Neural progenitor cell (in vitro differentiated cells): ENCODE data around the gene PADI4. TPM values are rescaled to one million over a fixed set of nuclear protein-coding genes. Genes with fewer than 3 reads are reported as not detected.

Source experiments
- DNase-seq: peaks from one replicate; pipeline ENCODE4 v3.0.0-alpha.2; 2016; ENCODE audit warnings: low spot score
- H2AFZ ChIP-seq: fragments of 200-600 bp; sonication (generic); replicated peaks from 2 replicates; pipeline ENCODE4 v1.6.1; 2016; ENCODE audit warnings: antibody characterized with exemption
- H3F3A ChIP-seq: fragments of 200-600 bp; sonication (generic); 2 replicates; pipeline ENCODE4 v1.6.1; 2016; ENCODE audit warnings: antibody characterized with exemption, low read depth
- H3K27ac ChIP-seq: fragments of 200-600 bp; sonication (generic); 2 replicates; pipeline ENCODE4 v1.5.1; 2016; ENCODE audit warnings: mild to moderate bottlenecking
- H3K27me3 ChIP-seq: fragments of 200-600 bp; sonication (generic); 2 replicates; pipeline ENCODE4 v1.6.1; 2016; ENCODE audit warnings: mild to moderate bottlenecking, moderate library complexity
- H3K36me3 ChIP-seq: fragments of 200-600 bp; sonication (generic); 2 replicates; pipeline ENCODE4 v1.5.1; 2016
- H3K4me1 ChIP-seq: fragments of 200-600 bp; sonication (generic); 2 replicates; pipeline ENCODE4 v1.6.1; 2016; ENCODE audit warnings: mixed run types
- H3K4me2 ChIP-seq: fragments of 200-600 bp; sonication (generic); 2 replicates; pipeline ENCODE4 v1.6.1; 2016
- H3K4me3 ChIP-seq: fragments of 200-600 bp; sonication (generic); 2 replicates; pipeline ENCODE4 v1.5.1; 2016
- H3K79me2 ChIP-seq: fragments of 200-600 bp; sonication (generic); 2 replicates; pipeline ENCODE4 v1.6.1; 2016; ENCODE audit warnings: low read depth
- H3K9ac ChIP-seq: fragments of 200-600 bp; sonication (generic); 2 replicates; pipeline ENCODE4 v1.6.1; 2016
- H3K9me3 ChIP-seq: fragments of 200-600 bp; sonication (generic); 2 replicates; pipeline ENCODE4 v1.5.1; 2016; ENCODE audit warnings: low read depth
- H4K20me1 ChIP-seq: fragments of 200-600 bp; sonication (generic); 2 replicates; pipeline ENCODE4 v1.6.1; 2016; ENCODE audit warnings: low read depth
- H3K27ac Mint-ChIP-seq: 3 replicates; pipeline ENCODE4 v1.8.0; 2021; ENCODE audit warnings: mixed read lengths
- H3K27me3 Mint-ChIP-seq: 2 replicates; pipeline ENCODE4 v1.8.0; 2022; ENCODE audit warnings: low read depth, mild to moderate bottlenecking, inconsistent platforms, moderate library complexity, mixed read lengths; ENCODE audit not compliant: insufficient read depth
- H3K36me3 Mint-ChIP-seq: 3 replicates; pipeline ENCODE4 v1.8.0; 2021; ENCODE audit warnings: mixed read lengths
- H3K4me1 Mint-ChIP-seq: 3 replicates; pipeline ENCODE4 v1.8.0; 2021; ENCODE audit warnings: mixed read lengths
- H3K4me3 Mint-ChIP-seq: 3 replicates; pipeline ENCODE4 v1.8.0; 2021; ENCODE audit warnings: mild to moderate bottlenecking, moderate library complexity, mixed read lengths
- H3K9me3 Mint-ChIP-seq: 3 replicates; pipeline ENCODE4 v1.8.0; 2020; ENCODE audit warnings: mixed read lengths
- CTCF ChIP-seq: fragments of 200-600 bp; sonication (generic); IDR thresholded peaks from 2 replicates; pipeline ENCODE4 v1.5.1; 2017; ENCODE audit warnings: antibody characterized with exemption, mild to moderate bottlenecking
- EZH2 ChIP-seq: fragments of 200-600 bp; sonication (generic); IDR thresholded peaks from 2 replicates; pipeline ENCODE4 v1.6.1; 2017; ENCODE audit warnings: antibody characterized with exemption, mild to moderate bottlenecking, moderate library complexity
- EZH2phosphoT487 ChIP-seq: fragments of 200-600 bp; sonication (generic); IDR thresholded peaks from 2 replicates; pipeline ENCODE4 v1.6.1; 2017; ENCODE audit warnings: antibody characterized with exemption
- total RNA-seq: library from RNA; depleted of rRNA; stranded (reverse); fragments of >200 nt; gene quantifications from 2 replicates; pipeline ENCODE4 v1.2.3, GENCODE V29; 2015; ENCODE audit warnings: low replicate concordance

Gene PADI4
- total RNA-seq, 1 donor from 2014 or later, result not detected

DNA sequence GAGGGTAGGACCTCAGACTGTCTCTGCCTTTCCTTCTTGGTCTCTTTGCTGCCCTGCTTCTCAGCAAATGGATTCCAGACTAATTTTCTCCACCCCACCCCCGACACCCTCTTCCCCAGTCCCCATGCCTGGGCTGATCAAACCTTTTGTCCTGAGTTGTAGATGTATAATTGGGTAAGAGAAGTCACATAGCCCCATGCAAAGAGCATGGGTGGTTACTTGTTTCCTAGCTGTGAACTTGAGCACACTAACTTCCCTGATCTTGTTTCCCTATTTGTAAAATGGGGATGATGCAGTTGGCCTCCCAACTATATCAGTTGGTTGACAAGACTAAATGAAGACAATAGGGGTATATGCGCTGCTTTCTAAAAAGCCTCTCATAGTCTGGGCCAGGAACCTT, 73.2 kb downstream of the PADI4 start:
- Histone ChIP-seq H3K79me2 (no peaks in the 10 kb centered on the region), H3K27me3 (no peaks in the 10 kb centered on the region), H3K9ac (no peak overlapping the region), H2AFZ (no peak overlapping the region), H3F3A (no peaks in the 10 kb centered on the region), H3K4me1 (no peaks in the 10 kb centered on the region), H4K20me1 (no peaks in the 10 kb centered on the region), H3K4me2 (no peak overlapping the region), H3K36me3 (no peaks in the 10 kb centered on the region), H3K27ac (no peak overlapping the region), H3K4me3 (no peak overlapping the region), H3K9me3 (no peaks in the 10 kb centered on the region)
- Mint-ChIP-seq H3K9me3 (peaks cover 2% of the 10 kb centered on the region), H3K4me1 (peaks cover 2% of the 10 kb centered on the region), H3K4me3 (no peak overlapping the region), H3K27ac (no peak overlapping the region), H3K27me3 (peaks cover 9% of the 10 kb centered on the region), H3K36me3 (no peaks in the 10 kb centered on the region)
- no peak for DNase-seq
- TF ChIP-seq EZH2 (no peak), CTCF (no peak), EZH2phosphoT487 (no peak)

GRCh38 chr1:17392199-17392740, 84.3 kb downstream of the PADI4 start:
- no peak for DNase-seq
- Histone ChIP-seq H3K27me3 (no peaks in the 10 kb centered on the region), H3K9ac (no peak overlapping the region), H4K20me1 (no peaks in the 10 kb centered on the region), H3K4me1 (no peaks in the 10 kb centered on the region), H3F3A (no peaks in the 10 kb centered on the region), H2AFZ (no peak overlapping the region), H3K36me3 (no peaks in the 10 kb centered on the region), H3K9me3 (no peaks in the 10 kb centered on the region), H3K4me2 (no peak overlapping the region), H3K4me3 (no peak overlapping the region), H3K27ac (no peak overlapping the region), H3K79me2 (no peaks in the 10 kb centered on the region)
- H3K4me3 Mint-ChIP-seq, result no peak overlapping the region
- no peak for TF ChIP-seq EZH2phosphoT487
- no peak for TF ChIP-seq EZH2
- TF ChIP-seq CTCF, result no peak
- H3K9me3 Mint-ChIP-seq, result no peaks in the 10 kb centered on the region
- H3K4me1 Mint-ChIP-seq, result no peaks in the 10 kb centered on the region
- H3K27me3 Mint-ChIP-seq, result peaks cover 12% of the 10 kb centered on the region
- H3K36me3 Mint-ChIP-seq, result no peaks in the 10 kb centered on the region
- no peak overlapping the region for H3K27ac Mint-ChIP-seq

DNA sequence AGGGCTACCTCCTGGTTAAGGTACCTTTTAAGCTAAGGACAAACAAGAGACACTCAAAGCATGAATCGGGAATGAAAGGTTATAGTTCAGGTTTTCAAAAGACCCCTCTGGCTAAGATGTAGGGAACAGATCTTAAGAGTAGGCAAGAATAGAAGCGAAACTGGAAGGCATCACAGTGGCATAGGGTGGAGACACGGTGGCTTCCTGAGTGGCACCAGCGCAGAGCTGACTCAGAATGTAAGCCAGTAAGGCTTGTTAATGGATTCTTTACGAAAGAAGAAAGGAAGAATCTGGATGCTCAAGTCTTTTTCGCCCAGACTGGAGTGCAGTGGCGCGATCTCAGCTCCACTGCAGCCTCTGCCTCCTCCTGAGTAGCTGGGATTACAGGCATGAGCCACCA, 85.2 kb downstream of the PADI4 start:
- H3K4me3 ChIP-seq, result no peak overlapping the region
- DNase-seq, result no peak
- H3K27ac Mint-ChIP-seq, result no peak overlapping the region
- no peaks in the 10 kb centered on the region for H3K79me2 ChIP-seq
- no peak overlapping the region for H3K9ac ChIP-seq
- no peak overlapping the region for H2AFZ ChIP-seq
- no peaks in the 10 kb centered on the region for H3K36me3 Mint-ChIP-seq
- no peaks in the 10 kb centered on the region for H3K4me1 Mint-ChIP-seq
- no peaks in the 10 kb centered on the region for H3K4me1 ChIP-seq
- no peak overlapping the region for H3K4me3 Mint-ChIP-seq
- no peak for TF ChIP-seq CTCF
- TF ChIP-seq EZH2phosphoT487, result no peak
- no peak for TF ChIP-seq EZH2
- H3K36me3 ChIP-seq, result no peaks in the 10 kb centered on the region
- peaks cover 6% of the 10 kb centered on the region for H3K27me3 Mint-ChIP-seq
- no peaks in the 10 kb centered on the region for H4K20me1 ChIP-seq
- H3K27ac ChIP-seq, result no peak overlapping the region
- no peaks in the 10 kb centered on the region for H3F3A ChIP-seq
- no peaks in the 10 kb centered on the region for H3K9me3 Mint-ChIP-seq
- H3K9me3 ChIP-seq, result no peaks in the 10 kb centered on the region
- no peaks in the 10 kb centered on the region for H3K27me3 ChIP-seq
- H3K4me2 ChIP-seq, result no peak overlapping the region
